NB4 (cell line): ENCODE measurements around the gene SIGLEC1.

Source experiments
- CTCF ChIP-seq: IDR thresholded peaks from one replicate; pipeline ENCODE4 v1.5.1; 2012; ENCODE audit warnings: low read depth, low read length
- MAX ChIP-seq: IDR thresholded peaks from 2 replicates; pipeline ENCODE4 v1.6.1; 2011; ENCODE audit warnings: low read depth, low read length
- MYC ChIP-seq: IDR thresholded peaks from 2 replicates; pipeline ENCODE4 v1.6.1; 2011; ENCODE audit warnings: low read depth, low read length
- POLR2A ChIP-seq: IDR thresholded peaks from 2 replicates; pipeline ENCODE4 v1.6.1; 2011; ENCODE audit warnings: mild to moderate bottlenecking; ENCODE audit not compliant: insufficient read length; ENCODE audit errors: extremely low read depth

- TF ChIP-seq MAX (no peak), CTCF (no peak), POLR2A (no peak), MYC (no peak)
These were observed 31.0 kb downstream of the SIGLEC1 start for GRCh38 chr20:3681352-3681930.
